ENCODE results near the gene OPA3.

OPA3 gene

DNA sequence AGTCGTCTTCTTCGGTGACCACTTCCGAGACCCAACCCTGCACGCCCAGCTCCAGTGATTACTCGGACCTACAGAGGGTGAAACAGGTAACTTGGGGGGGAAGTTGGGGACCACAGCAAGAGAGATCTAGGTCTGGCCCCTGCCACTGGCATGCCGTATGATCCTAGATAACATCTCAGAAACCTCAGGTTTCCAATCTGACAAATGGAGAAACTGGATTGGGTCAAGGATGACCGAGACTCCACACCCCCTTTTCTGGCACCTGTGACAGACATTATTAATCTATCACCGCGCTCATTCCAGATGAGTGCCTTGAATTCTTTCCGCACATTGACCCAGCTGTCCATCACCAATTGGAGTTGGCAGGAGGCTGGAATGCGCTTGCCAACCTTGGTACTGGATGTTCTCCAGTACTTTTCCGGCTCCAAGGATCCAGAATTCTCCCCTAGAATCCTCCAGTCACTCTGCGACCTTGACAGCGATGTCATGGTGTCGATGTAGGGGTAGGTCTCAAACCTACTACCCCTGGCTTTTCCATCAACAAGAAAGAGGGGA is 60.0 kb downstream of the OPA3 start:
- no peaks in the 10 kb centered on the region for H3K27me3 ChIP-seq (ENCODE audit: insufficient read depth, low read depth)
- H3K4me3 ChIP-seq (IDR thresholded peaks at IDR 0.05; ENCODE audit: insufficient read depth, low read depth, low read length) = no peak overlapping the region
- H3K79me2 ChIP-seq (ENCODE audit: insufficient read depth, low read depth) = no peaks in the 10 kb centered on the region
- no peaks in the 10 kb centered on the region for H3K36me3 ChIP-seq (ENCODE audit: insufficient read depth)
- H3K27ac ChIP-seq = no peak overlapping the region
- H2AFZ ChIP-seq (ENCODE audit: low read depth) = no peak overlapping the region
- no peaks in the 10 kb centered on the region for H4K20me1 ChIP-seq (ENCODE audit: insufficient read depth)
- H3K4me1 ChIP-seq (ENCODE audit: low read depth, poor library complexity, severe bottlenecking) = peaks cover 5% of the 10 kb centered on the region
- TF ChIP-seq CTCF (conservative IDR thresholded peaks at IDR 0.05; ENCODE audit: low read depth, low read length) = no peak
- H3K9ac ChIP-seq = no peak overlapping the region
- no peak overlapping the region for H3K4me2 ChIP-seq

DNA sequence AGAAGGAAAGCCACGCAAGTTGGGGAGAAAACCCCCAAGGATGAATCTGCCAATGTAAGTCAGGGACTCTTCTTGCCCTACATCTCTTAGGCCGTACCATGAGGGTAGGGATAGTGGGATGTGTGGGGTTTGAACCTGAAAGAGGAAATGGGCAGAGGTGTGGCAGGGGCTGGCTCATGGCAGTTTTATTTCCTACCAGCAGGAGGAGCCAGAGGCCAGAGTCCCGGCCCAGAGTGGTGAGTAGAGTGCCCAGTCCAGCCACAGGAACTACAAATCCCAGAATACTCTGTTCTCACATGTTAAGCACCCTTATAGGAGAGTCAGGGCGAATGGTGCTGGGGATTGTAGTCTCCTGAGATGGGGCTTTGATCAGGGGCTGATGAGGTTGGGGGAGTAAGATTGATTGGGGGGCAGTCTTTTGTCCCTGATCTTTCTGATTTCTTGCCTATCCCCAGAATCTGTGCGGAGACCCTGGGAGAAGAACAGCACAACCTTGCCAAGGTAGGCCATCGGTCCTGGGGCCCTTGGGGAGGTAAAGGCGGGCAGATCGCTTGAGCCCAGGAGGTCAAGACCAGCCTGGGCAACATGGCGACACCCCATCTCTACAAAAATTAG is 60.9 kb downstream of the OPA3 start:
- no peaks in the 10 kb centered on the region for H4K20me1 ChIP-seq (ENCODE audit: insufficient read depth)
- H3K27ac ChIP-seq = no peak overlapping the region
- TF ChIP-seq CTCF (conservative IDR thresholded peaks at IDR 0.05; ENCODE audit: low read depth, low read length) = peak; percentile 95
- H3K4me2 ChIP-seq = no peak overlapping the region
- H3K4me3 ChIP-seq (IDR thresholded peaks at IDR 0.05; ENCODE audit: insufficient read depth, low read depth, low read length) = no peak overlapping the region
- H3K79me2 ChIP-seq (ENCODE audit: insufficient read depth, low read depth) = no peaks in the 10 kb centered on the region
- H3K27me3 ChIP-seq (ENCODE audit: insufficient read depth, low read depth) = no peaks in the 10 kb centered on the region
- H3K36me3 ChIP-seq (ENCODE audit: insufficient read depth) = no peaks in the 10 kb centered on the region
- H3K9ac ChIP-seq = no peak overlapping the region
- no peak overlapping the region for H2AFZ ChIP-seq (ENCODE audit: low read depth)
- H3K4me1 ChIP-seq (ENCODE audit: low read depth, poor library complexity, severe bottlenecking) = peaks cover 5% of the 10 kb centered on the region

GRCh38 chr19:45522010-45522941 is 62.3 kb downstream of the OPA3 start:
- Histone ChIP-seq H3K4me1 (ENCODE audit: low read depth, poor library complexity, severe bottlenecking) (peaks cover 5% of the 10 kb centered on the region), H3K4me3 (IDR thresholded peaks at IDR 0.05; ENCODE audit: insufficient read depth, low read depth, low read length) (no peak overlapping the region), H2AFZ (ENCODE audit: low read depth) (no peak overlapping the region), H3K9ac (no peak overlapping the region), H3K4me2 (no peak overlapping the region), H3K27ac (no peak overlapping the region), H3K36me3 (ENCODE audit: insufficient read depth) (no peaks in the 10 kb centered on the region), H3K27me3 (ENCODE audit: insufficient read depth, low read depth) (no peaks in the 10 kb centered on the region), H4K20me1 (ENCODE audit: insufficient read depth) (no peaks in the 10 kb centered on the region), H3K79me2 (ENCODE audit: insufficient read depth, low read depth) (no peaks in the 10 kb centered on the region)
- TF ChIP-seq CTCF (conservative IDR thresholded peaks at IDR 0.05; ENCODE audit: low read depth, low read length) = no peak

GRCh38 chr19:45518469-45518826 is 66.2 kb downstream of the OPA3 start:
- Histone ChIP-seq H2AFZ (ENCODE audit: low read depth) (no peak overlapping the region), H3K27me3 (ENCODE audit: insufficient read depth, low read depth) (no peaks in the 10 kb centered on the region), H3K27ac (no peak overlapping the region), H4K20me1 (ENCODE audit: insufficient read depth) (no peaks in the 10 kb centered on the region), H3K36me3 (ENCODE audit: insufficient read depth) (no peaks in the 10 kb centered on the region), H3K79me2 (ENCODE audit: insufficient read depth, low read depth) (peaks cover 6% of the 10 kb centered on the region; the same call in 1 of the 2 replicates), H3K4me1 (ENCODE audit: low read depth, poor library complexity, severe bottlenecking) (peaks cover 12% of the 10 kb centered on the region), H3K4me3 (IDR thresholded peaks at IDR 0.05; ENCODE audit: insufficient read depth, low read depth, low read length) (no peak overlapping the region), H3K9ac (no peak overlapping the region), H3K4me2 (no peak overlapping the region)
- no peak for TF ChIP-seq CTCF (conservative IDR thresholded peaks at IDR 0.05; ENCODE audit: low read depth, low read length)
